ENCODE data around the gene USP26.

Gene USP26

DNA sequence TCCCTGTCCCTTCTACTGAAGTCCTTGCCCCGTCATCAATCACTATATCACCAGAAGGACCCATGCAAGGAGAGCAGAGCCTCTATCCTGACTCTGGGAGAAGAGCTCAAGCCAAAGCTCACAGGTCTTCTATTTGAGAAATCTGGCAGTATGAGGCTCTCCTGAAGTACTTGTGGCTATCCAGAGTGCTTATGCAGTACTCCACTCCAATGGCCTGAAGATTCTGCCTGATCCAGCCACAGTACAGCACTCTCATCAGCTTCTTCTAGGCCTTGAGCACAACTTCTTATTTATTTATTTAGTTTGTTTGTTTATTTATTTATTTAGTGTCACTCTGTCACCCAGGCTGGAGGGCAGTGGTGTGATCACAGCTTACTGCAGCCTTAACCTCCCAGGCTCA, 13.0 kb downstream of the USP26 start:
- TF ChIP-seq, protein P1, sequence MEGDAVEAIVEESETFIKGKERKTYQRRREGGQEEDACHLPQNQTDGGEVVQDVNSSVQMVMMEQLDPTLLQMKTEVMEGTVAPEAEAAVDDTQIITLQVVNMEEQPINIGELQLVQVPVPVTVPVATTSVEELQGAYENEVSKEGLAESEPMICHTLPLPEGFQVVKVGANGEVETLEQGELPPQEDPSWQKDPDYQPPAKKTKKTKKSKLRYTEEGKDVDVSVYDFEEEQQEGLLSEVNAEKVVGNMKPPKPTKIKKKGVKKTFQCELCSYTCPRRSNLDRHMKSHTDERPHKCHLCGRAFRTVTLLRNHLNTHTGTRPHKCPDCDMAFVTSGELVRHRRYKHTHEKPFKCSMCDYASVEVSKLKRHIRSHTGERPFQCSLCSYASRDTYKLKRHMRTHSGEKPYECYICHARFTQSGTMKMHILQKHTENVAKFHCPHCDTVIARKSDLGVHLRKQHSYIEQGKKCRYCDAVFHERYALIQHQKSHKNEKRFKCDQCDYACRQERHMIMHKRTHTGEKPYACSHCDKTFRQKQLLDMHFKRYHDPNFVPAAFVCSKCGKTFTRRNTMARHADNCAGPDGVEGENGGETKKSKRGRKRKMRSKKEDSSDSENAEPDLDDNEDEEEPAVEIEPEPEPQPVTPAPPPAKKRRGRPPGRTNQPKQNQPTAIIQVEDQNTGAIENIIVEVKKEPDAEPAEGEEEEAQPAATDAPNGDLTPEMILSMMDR (IDR thresholded peaks at IDR 0.05), result no peak

- TF ChIP-seq, protein P1 (IDR thresholded peaks at IDR 0.05), result no peak
Observed at GRCh38 chrX:133081990-133082389, 14.9 kb downstream of the USP26 start.

DNA sequence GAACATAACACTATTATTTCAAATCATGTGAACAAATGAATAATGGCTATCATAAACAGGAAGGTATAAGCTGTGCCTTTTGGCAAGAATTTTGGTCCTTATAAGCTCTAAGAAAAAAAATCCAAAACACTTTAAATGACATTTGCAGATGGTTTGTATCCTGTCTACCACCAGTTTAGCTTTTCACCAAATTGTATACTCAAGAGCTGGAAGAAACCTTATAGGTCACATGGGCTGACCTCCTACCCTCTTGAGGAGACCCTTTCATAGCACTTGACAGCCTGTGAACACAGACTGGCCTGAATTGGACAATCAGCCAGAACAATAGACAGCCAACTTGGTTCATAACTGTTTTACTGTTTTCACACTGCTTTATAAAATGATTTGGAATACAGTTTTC, 24.3 kb downstream of the USP26 start:
- TF ChIP-seq, protein P1 (IDR thresholded peaks at IDR 0.05), result no peak

- TF ChIP-seq, protein P1 (IDR thresholded peaks at IDR 0.05), result no peak
Observed at GRCh38 chrX:133068461-133068860, 28.4 kb downstream of the USP26 start.

DNA sequence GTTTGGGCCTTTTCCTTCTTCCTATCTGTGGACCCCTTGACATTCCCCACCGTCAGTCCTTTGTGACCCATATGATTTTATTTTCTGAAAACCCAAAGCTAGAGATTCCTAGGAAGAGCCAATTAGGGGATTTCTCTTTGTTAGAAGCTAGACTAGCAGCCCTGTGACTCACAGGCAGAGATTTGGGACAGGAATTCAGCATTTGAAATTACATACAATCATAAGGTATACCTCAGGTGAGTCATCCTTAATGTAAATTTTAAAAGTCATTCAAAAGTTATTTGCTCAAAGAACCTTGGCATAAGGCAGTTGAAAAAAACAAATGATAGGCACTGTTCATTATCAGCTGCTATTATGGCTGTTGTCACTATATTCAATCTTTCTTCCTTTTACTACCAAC, 40.6 kb downstream of the USP26 start:
- TF ChIP-seq, protein P1 (IDR thresholded peaks at IDR 0.05), result no peak

- TF ChIP-seq, protein P1 (IDR thresholded peaks at IDR 0.05), result no peak
Observed at GRCh38 chrX:133054761-133055405, 42.0 kb downstream of the USP26 start.

- TF ChIP-seq, protein P1 (IDR thresholded peaks at IDR 0.05), result no peak
Observed at GRCh38 chrX:133053861-133054598, 42.9 kb downstream of the USP26 start.
